Endothelial cell of umbilical vein (primary cell): ENCODE data around the gene RFX6. TPM values are rescaled to one million over a fixed set of nuclear protein-coding genes. Genes with fewer than 3 reads are reported as not detected.
"Not testable (repeated sequence)": the region's sequence is repeated elsewhere in the genome, so short reads cannot be mapped to it uniquely, and the experiment has no call there.

Experiments
- BruUV-seq: library from RNA; stranded (reverse); fragments of 400-500 nt; replicated peaks from 2 replicates; lab custom pipeline; 2021; lab: Mats Ljungman, UMichigan
- CTCF ChIA-PET: fragments of 300-600, 350-600 bp; sonication (Branson Sonifier 250); formaldehyde crosslinking; loops from one replicate; lab custom pipeline; 2021; ENCODE audit warnings: antibody characterized with exemption, inconsistent platforms; lab: Charles Lee
- POLR2A ChIA-PET: fragments of 300-600, 350-600 bp; sonication (Branson Sonifier 250); formaldehyde crosslinking; loops from one replicate; lab custom pipeline; 2021; ENCODE audit warnings: antibody characterized with exemption, inconsistent platforms; lab: Charles Lee
- DNase-seq: peaks from one replicate; pipeline ENCODE4 v3.0.0-alpha.2; 2011; ENCODE audit warnings: low read depth, low spot score
- FAIRE-seq: peaks from 2 replicates; lab custom pipeline; 2011; peaks lifted over from hg19 to GRCh38; lab: Jason Lieb, UNC
- H2AFZ ChIP-seq: 2 replicates; pipeline ENCODE4 v1.6.0; 2012; ENCODE audit warnings: low read depth, low read length, control low read depth, inconsistent platforms
- H3K27ac ChIP-seq: 2 replicates; pipeline ENCODE4 v1.5.1; 2011; ENCODE audit warnings: low read depth, mild to moderate bottlenecking, control low read depth, low read length, moderate library complexity; ENCODE audit not compliant: insufficient read depth
- H3K27me3 ChIP-seq, 2 experiments: 2 replicates each; pipeline versions ENCODE4 v1.6.0 to v1.6.1; 2011; ENCODE audit warnings: low read length in 2 of 2, mixed read lengths in 1 of 2; ENCODE audit not compliant: control insufficient read depth in 2 of 2, insufficient read depth in 2 of 2
- H3K36me3 ChIP-seq, 2 experiments: 2 replicates in 1 of 2; 3 replicates in 1 of 2; pipeline ENCODE4 v1.5.1; 2011; ENCODE audit warnings: low read length in 2 of 2, mild to moderate bottlenecking in 1 of 2, moderate library complexity in 1 of 2; ENCODE audit not compliant: control insufficient read depth in 2 of 2, insufficient read depth in 2 of 2; ENCODE audit errors: extremely low read depth in 1 of 2
- H3K4me1 ChIP-seq: 3 replicates; pipeline ENCODE4 v1.5.1; 2011; ENCODE audit warnings: mild to moderate bottlenecking, low read length; ENCODE audit not compliant: control insufficient read depth, insufficient read depth; ENCODE audit errors: extremely low read depth
- H3K4me2 ChIP-seq: 2 replicates; pipeline ENCODE4 v1.6.1; 2011; ENCODE audit warnings: low read length, control low read depth, mixed read lengths; ENCODE audit not compliant: insufficient read depth
- H3K4me3 ChIP-seq, 3 experiments: fragments of 200-600 bp in 1 of 3; sonication (generic), shearing (Covaris generic) in 1 of 3; replicated peaks in 1 of 3; 2 replicates each; pipeline ENCODE4 v1.5.1; 2011 to 2016; ENCODE audit warnings: control low read depth in 3 of 3, low read length in 3 of 3, mild to moderate bottlenecking in 2 of 3, inconsistent platforms in 1 of 3, low read depth in 1 of 3, moderate library complexity in 1 of 3; ENCODE audit not compliant: insufficient read depth in 1 of 3
- H3K79me2 ChIP-seq: 2 replicates; pipeline ENCODE4 v1.6.0; 2012; ENCODE audit warnings: low read length, inconsistent platforms; ENCODE audit not compliant: control insufficient read depth, insufficient read depth
- H3K9ac ChIP-seq: replicated peaks from 2 replicates; pipeline ENCODE3; 2011; ENCODE audit warnings: low read length, control low read depth; ENCODE audit not compliant: insufficient read depth; ENCODE audit errors: extremely low read depth
- H3K9me1 ChIP-seq: replicated peaks from 3 replicates; pipeline ENCODE4 v1.6.0; 2011; ENCODE audit warnings: mild to moderate bottlenecking, low read length; ENCODE audit not compliant: control insufficient read depth, insufficient read depth; ENCODE audit errors: extremely low read depth
- H3K9me3 ChIP-seq: replicated peaks from 2 replicates; pipeline ENCODE4 v1.5.1; 2012; ENCODE audit warnings: low read length, inconsistent platforms; ENCODE audit not compliant: control insufficient read depth, insufficient read depth
- H4K20me1 ChIP-seq: replicated peaks from 2 replicates; pipeline ENCODE3; 2011; ENCODE audit warnings: mild to moderate bottlenecking, low read length; ENCODE audit not compliant: control insufficient read depth, insufficient read depth; ENCODE audit errors: extremely low read depth
- EZH2 ChIP-seq: IDR thresholded peaks from 2 replicates; pipeline ENCODE4 v1.6.1; 2012; ENCODE audit warnings: borderline replicate concordance, low read depth, mild to moderate bottlenecking, moderate library complexity, low read length, inconsistent platforms; ENCODE audit not compliant: severe bottlenecking
- FOS ChIP-seq: IDR thresholded peaks from 2 replicates; pipeline ENCODE4 v1.6.1; 2011; ENCODE audit warnings: mild to moderate bottlenecking, low read length, moderate library complexity, borderline replicate concordance; ENCODE audit not compliant: insufficient read depth
- GATA2 ChIP-seq: IDR thresholded peaks from 2 replicates; pipeline ENCODE4 v1.7.0; 2011; ENCODE audit warnings: low read depth, mild to moderate bottlenecking, moderate library complexity, mixed read lengths, low read length; ENCODE audit not compliant: insufficient read length, insufficient read depth
- POLR2A ChIP-seq: IDR thresholded peaks from 2 replicates; pipeline ENCODE4 v1.6.1; 2012; ENCODE audit warnings: low read depth, mild to moderate bottlenecking, control low read depth, low read length
- POLR2AphosphoS5 ChIP-seq: IDR thresholded peaks from 2 replicates; pipeline ENCODE4 v1.6.1; 2012; ENCODE audit warnings: low read depth, mild to moderate bottlenecking, control low read depth, low read length, moderate library complexity; ENCODE audit not compliant: insufficient read depth
- dilution Hi-C: fragments of 300-500 bp; cut with MboI; formaldehyde crosslinking; loops from one replicate; pipeline ENCODE4 v1.15.0; 2019; ENCODE audit warnings: low sequenced_read_pairs; ENCODE audit not compliant: extremely low pct_ligation_motif_present
- intact Hi-C: fragments of 100-400 bp; cut with micrococcal nuclease; formaldehyde crosslinking; loops from one replicate; pipeline ENCODE4 v1.10.0; 2022
- polyA plus RNA-seq, 4 experiments: library from polyadenylated mRNA; depleted of rRNA in 3 of 4; stranded (reverse) in 3 of 4; unstranded in 1 of 4; fragments of >200 nt; gene quantifications; 2 replicates each; pipeline versions ENCODE4 v1.2.1 to v1.2.3, GENCODE V29; 2011 to 2012; ENCODE audit warnings: missing spikeins in 1 of 4
- total RNA-seq: library from RNA; stranded (reverse); gene quantifications from 2 replicates; pipeline ENCODE4 v1.2.3, GENCODE V29; 2021
- TF ChIP-seq, protein P1 (sequence below): IDR thresholded peaks from 2 replicates; pipeline ENCODE4 v1.6.1; 2011; ENCODE audit not compliant: insufficient read depth, insufficient read length

The RFX6 gene
- total and polyA plus RNA-seq, 2 donors (not counting 3 experiments of a cell fraction or from before 2014, with no cell fraction given) = not detected

DNA sequence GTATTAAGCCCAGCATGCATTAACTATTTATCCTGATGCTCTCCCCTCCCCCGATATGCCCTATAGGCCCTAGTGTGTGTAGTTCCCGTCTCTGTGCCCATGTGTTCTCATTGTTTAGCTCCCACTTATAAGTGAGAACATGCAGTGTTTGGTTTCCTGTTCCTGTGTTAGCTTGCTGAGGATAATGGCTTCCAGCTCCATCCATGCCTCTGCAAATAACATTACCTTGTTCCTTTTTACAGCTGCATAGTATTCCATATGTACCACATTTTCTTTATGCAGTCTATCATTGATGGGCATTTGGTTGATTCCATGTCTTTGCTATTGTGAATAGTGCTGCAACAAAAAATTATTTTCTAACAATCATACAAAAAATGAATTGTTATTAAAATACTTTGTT, 42.5 kb upstream of the RFX6 start:
- H3K27ac ChIP-seq, H3K9me1 ChIP-seq, H3K9me3 ChIP-seq, H3K4me1 ChIP-seq, POLR2A ChIA-PET, H3K4me3 ChIP-seq, BruUV-seq, H3K4me2 ChIP-seq, FAIRE-seq, intact Hi-C loops, H4K20me1 ChIP-seq, H2AFZ ChIP-seq, H3K27me3 ChIP-seq, H3K36me3 ChIP-seq, DNase-seq, H3K79me2 ChIP-seq, H3K9ac ChIP-seq, dilution Hi-C loops, CTCF ChIA-PET: not testable (repeated sequence)

DNA sequence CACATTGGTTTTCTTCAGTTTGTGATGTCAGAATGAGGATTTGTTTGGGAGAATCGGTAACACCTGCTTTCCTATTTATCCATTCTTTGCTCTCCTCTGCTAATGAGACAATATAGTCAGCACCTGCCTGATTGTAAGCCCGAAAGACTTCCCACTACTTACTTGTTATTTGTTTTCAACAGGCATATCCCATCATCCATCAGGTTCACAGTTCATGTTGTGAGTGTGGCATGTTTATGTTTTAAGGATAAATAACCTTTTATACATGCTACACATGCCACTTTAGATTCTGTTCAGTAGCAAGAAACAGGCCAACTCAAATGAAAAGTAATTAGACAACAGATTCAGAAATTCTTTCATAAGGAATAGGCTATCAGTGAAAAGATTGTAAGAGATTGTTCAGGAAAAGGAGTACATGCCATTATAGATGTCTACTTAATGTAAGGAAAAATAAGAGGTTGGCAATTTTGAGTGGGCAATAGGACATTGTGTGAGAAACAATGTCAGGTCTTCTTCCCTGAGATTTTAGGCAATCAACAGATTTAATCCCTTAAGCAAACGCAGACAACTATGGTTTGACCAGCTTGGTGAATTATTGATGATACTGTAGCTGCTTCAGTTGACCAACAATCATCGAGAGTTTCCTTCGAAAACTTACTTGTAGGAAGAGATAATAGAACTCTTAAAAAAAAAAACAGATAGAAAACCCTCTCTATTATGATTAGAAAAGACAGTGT, 40.3 kb upstream of the RFX6 start:
- Histone ChIP-seq H3K27me3 (peaks cover 0 to 2% of the 10 kb centered on the region in 2 experiments), H3K9ac (no peak overlapping the region), H3K36me3 (no peaks in the 10 kb centered on the region), H3K79me2 (no peaks in the 10 kb centered on the region), H3K4me3 (no peak overlapping the region), H4K20me1 (no peaks in the 10 kb centered on the region), H3K4me1 (no peaks in the 10 kb centered on the region), H2AFZ (no peak overlapping the region), H3K9me1 (no peaks in the 10 kb centered on the region), H3K9me3 (no peaks in the 10 kb centered on the region), H3K27ac (no peak overlapping the region), H3K4me2 (no peak overlapping the region)
- TF ChIP-seq POLR2AphosphoS5 (no peak), GATA2 (no peak), EZH2 (no peak), POLR2A (no peak), FOS (no peak)
- TF ChIP-seq, protein P1, sequence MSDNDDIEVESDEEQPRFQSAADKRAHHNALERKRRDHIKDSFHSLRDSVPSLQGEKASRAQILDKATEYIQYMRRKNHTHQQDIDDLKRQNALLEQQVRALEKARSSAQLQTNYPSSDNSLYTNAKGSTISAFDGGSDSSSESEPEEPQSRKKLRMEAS = no peak
- intact Hi-C loops = no loop called here
- dilution Hi-C loops = no loop called here
- FAIRE-seq (no peak), DNase-seq (no peak)
- ChIA-PET CTCF (no interaction called here), POLR2A (no interaction called here)
- no TSS peak for BruUV-seq
